HFFc6 (cell line): ENCODE data around the gene C3orf33. TPM values are rescaled to one million over a fixed set of nuclear protein-coding genes. Genes with fewer than 3 reads are reported as not detected.
A peak's percentile ranks its signal among the peaks of the same experiment; 100 is the strongest.
"Not testable (repeated sequence)": the region's sequence is repeated elsewhere in the genome, so short reads cannot be mapped to it uniquely, and the experiment has no call there.

Experiments
- DNase-seq: peaks from one replicate; pipeline ENCODE4 v3.0.0-alpha.2; 2018
- H3K27ac Mint-ChIP-seq: 2 replicates; pipeline ENCODE4 v1.8.0; 2020; ENCODE audit warnings: mild to moderate bottlenecking, mixed read lengths
- H3K27me3 Mint-ChIP-seq: 2 replicates; pipeline ENCODE4 v1.8.0; 2021; ENCODE audit warnings: mild to moderate bottlenecking, moderate library complexity, mixed read lengths; ENCODE audit not compliant: insufficient read depth
- H3K36me3 Mint-ChIP-seq: 2 replicates; pipeline ENCODE4 v1.8.0; 2021; ENCODE audit warnings: low read depth, mixed read lengths
- H3K4me1 Mint-ChIP-seq: 2 replicates; pipeline ENCODE4 v1.8.0; 2020; ENCODE audit warnings: low read depth, mixed read lengths
- H3K4me3 Mint-ChIP-seq: 2 replicates; pipeline ENCODE4 v1.8.0; 2020; ENCODE audit warnings: mild to moderate bottlenecking, moderate library complexity, mixed read lengths
- H3K9me3 Mint-ChIP-seq: 2 replicates; pipeline ENCODE4 v1.8.0; 2020; ENCODE audit warnings: mild to moderate bottlenecking, mixed read lengths
- long read RNA-seq: library from polyadenylated mRNA; unstranded; transcript quantifications from one replicate; pipeline ENCODE4 v2.0.0, GENCODE V29; 2019
- total RNA-seq, 6 experiments: library from RNA; stranded (reverse); fragmentation: NEBNext Ultra II Directional; extraction: Animal tissue kit (Norgen Biotek cat#: 25700); gene quantifications; 2 replicates in 1 of 6; 3 replicates in 5 of 6; pipeline ENCODE4 v1.2.3, GENCODE V29; 2021
- TF ChIP-seq, protein P1 (sequence below): fragments of 200-600 bp; sonication (generic); IDR thresholded peaks from 2 replicates; pipeline ENCODE4 v1.5.0; 2021; ENCODE audit warnings: antibody characterized with exemption, mild to moderate bottlenecking

The C3orf33 gene
- 1 to 10 TPM; 3.3 to 4.5 (median 3.6) TPM for total RNA-seq
- long read RNA-seq, partial matches to known transcripts = 0 of 5 reads
- long read RNA-seq, other reads (novel, unspliced or antisense) = 0 of 5 reads

GRCh38 chr3:155805802-155806618 lies at the start of gene C3orf33:
Gene C3orf33, minus strand, starts transcription at chr3:155806278. Its CDS starts 26 bp downstream, at chr3:155806252.
- no peaks in the 10 kb centered on the region for H3K9me3 Mint-ChIP-seq
- peak within 1 kb of the TSS; percentile 90 for H3K4me3 Mint-ChIP-seq
- H3K27me3 Mint-ChIP-seq = no peaks in the 10 kb centered on the region; the same call in none of the 2 replicates
- TF ChIP-seq, protein P1, sequence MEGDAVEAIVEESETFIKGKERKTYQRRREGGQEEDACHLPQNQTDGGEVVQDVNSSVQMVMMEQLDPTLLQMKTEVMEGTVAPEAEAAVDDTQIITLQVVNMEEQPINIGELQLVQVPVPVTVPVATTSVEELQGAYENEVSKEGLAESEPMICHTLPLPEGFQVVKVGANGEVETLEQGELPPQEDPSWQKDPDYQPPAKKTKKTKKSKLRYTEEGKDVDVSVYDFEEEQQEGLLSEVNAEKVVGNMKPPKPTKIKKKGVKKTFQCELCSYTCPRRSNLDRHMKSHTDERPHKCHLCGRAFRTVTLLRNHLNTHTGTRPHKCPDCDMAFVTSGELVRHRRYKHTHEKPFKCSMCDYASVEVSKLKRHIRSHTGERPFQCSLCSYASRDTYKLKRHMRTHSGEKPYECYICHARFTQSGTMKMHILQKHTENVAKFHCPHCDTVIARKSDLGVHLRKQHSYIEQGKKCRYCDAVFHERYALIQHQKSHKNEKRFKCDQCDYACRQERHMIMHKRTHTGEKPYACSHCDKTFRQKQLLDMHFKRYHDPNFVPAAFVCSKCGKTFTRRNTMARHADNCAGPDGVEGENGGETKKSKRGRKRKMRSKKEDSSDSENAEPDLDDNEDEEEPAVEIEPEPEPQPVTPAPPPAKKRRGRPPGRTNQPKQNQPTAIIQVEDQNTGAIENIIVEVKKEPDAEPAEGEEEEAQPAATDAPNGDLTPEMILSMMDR = peak; percentile 94
- peak within 1 kb of the TSS; percentile 86 for H3K27ac Mint-ChIP-seq
- peaks cover 4% of the 10 kb centered on the region; the same call in 1 of the 2 replicates for H3K36me3 Mint-ChIP-seq
- peak; percentile 24 for DNase-seq
- peaks cover 24% of the 10 kb centered on the region for H3K4me1 Mint-ChIP-seq

DNA sequence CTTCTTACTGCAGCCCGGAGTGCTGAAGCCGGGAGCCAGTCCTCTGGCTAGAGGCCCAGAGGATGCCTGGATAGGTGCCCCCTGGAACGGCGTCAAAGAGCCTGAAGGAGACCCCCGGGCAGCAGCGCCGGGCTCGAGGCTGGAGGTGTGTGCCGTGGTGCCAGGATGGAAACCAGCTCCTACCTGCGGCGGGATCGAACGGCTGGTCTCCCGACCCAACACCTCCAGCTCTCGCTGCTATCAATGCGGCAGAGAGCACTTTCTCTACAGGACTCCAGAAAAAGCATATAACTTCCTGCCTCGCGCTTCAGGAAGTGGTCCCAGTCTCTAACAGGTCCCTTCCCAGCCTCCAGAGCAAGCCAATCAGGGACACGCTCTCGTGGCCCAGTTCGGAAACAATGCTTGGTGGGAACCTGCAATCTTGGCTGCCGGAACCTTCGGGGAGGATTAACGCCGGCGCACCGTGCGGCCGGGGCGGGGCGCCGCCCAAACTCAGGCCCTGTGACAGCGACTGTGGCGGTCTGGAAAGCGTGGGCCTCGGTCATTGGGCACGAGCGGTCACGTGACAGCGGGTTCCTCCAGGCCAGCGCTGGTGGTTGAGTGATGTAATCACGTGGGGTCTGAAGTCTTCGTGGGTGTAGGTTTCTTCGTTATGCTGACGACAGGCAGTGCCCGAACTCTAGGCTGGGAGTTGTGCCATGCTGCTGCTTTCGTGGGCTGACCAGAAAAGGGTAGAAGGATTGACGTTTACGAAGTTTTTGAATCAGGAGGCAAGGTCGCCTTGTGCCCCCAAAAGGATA lies 48.3 kb upstream of the C3orf33 start, which contains the start of gene SLC33A1:
SLC33A1 (minus strand) TSS at position 287 of the 800 bp plus-strand sequence. CDS start 430 bp downstream, outside the sequence.
- peaks cover 6% of the 10 kb centered on the region for H3K9me3 Mint-ChIP-seq
- peak within 1 kb of the TSS; percentile 100 for H3K4me3 Mint-ChIP-seq
- peaks cover 8% of the 10 kb centered on the region; the same call in 1 of the 2 replicates for H3K27me3 Mint-ChIP-seq
- H3K4me1 Mint-ChIP-seq = peaks cover 31% of the 10 kb centered on the region
- peak; percentile 99 for DNase-seq
- H3K36me3 Mint-ChIP-seq = peaks cover 24% of the 10 kb centered on the region
- H3K27ac Mint-ChIP-seq = peak within 1 kb of the TSS; percentile 99
- TF ChIP-seq, protein P1 = no peak; the same call in 1 of the 2 replicates

DNA sequence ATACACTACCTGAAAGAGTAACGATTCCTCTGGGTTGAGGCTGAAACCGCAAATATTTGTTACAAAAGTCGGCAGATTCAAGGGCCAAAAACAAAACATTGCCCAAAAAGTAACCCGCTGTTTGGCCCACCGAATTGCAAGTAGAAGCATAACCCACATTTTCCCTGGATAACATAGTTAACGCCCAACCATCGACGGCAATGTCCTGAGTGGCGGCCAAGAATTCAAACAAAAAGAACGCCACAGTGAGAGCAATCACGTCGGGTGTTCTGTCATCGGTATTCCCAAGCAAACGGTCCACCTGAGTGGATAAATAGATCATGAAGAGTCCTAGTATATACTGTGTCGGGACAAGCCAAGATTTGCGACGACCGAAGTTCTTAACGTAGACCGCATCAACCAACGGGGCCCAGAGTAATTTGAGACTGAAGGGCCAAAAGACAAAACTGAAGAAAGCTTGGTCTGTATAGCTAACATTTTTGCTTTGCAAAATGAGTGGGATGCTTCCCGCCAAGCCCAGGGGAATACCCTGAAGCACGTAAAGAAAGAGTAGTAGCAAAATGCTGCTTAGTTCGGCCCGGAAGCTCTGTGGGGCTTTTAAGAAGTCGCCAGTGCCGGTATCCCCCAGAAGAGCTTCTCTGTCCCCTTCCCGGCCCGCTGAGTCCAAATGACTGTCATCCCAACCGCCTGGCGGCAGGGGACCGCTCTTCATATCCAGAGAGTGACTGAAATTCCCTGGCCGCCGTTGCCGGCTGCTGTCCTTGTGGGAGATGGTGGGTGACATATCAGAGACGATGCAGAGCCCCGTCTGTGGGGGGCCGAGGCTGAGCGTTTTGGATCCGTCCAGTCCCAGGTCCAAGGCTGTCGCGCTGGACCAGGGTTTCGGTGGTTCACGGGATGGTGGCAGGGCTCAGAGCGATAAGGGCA lies 47.4 kb upstream of the C3orf33 start:
- Mint-ChIP-seq H3K4me3 (peak overlapping the region; percentile 100), H3K9me3 (peaks cover 6% of the 10 kb centered on the region), H3K27me3 (peaks cover 8% of the 10 kb centered on the region; the same call in 1 of the 2 replicates), H3K4me1 (peaks cover 31% of the 10 kb centered on the region), H3K27ac (peak overlapping the region; percentile 99), H3K36me3 (peaks cover 24% of the 10 kb centered on the region)
- no peak for DNase-seq
- TF ChIP-seq, protein P1 = peak; percentile 42

- TF ChIP-seq, protein P1 = no peak
- peaks cover 6% of the 10 kb centered on the region for H3K9me3 Mint-ChIP-seq
- H3K4me1 Mint-ChIP-seq = peaks cover 37% of the 10 kb centered on the region
- DNase-seq = no peak
- H3K4me3 Mint-ChIP-seq = peak overlapping the region; percentile 100
- H3K27ac Mint-ChIP-seq = peak overlapping the region; percentile 4; the same call in 1 of the 2 replicates
- peaks cover 28% of the 10 kb centered on the region for H3K36me3 Mint-ChIP-seq
- peaks cover 8% of the 10 kb centered on the region; the same call in 1 of the 2 replicates for H3K27me3 Mint-ChIP-seq
Measured at GRCh38 chr3:155852341-155852740, 46.3 kb upstream of the C3orf33 start.

GRCh38 chr3:155849404-155849803 lies 43.3 kb upstream of the C3orf33 start:
- not testable (repeated sequence) for H3K27me3 Mint-ChIP-seq, H3K9me3 Mint-ChIP-seq
- H3K36me3 Mint-ChIP-seq = peaks cover 22% of the 10 kb centered on the region

More at GRCh38 chr3:155849404-155849803, 43.3 kb upstream of the C3orf33 start:
- not testable (repeated sequence) for DNase-seq, H3K27ac Mint-ChIP-seq, H3K4me3 Mint-ChIP-seq
- H3K4me1 Mint-ChIP-seq = peaks cover 36% of the 10 kb centered on the region
